ENCODE results near the gene NUP210.

Gene NUP210

GRCh38 chr3:13292375-13292774, 127.7 kb downstream of the NUP210 start:
- in situ Hi-C loops (cut with HindIII; ENCODE audit: low sequenced_read_pairs): loop anchor here (5.0 kb wide), 1 partner anchor 45 kb away; no protein-coding TSS in a partner anchor
- no peak for DNase-seq (ENCODE audit: low read depth)
- no peak for TF ChIP-seq CTCF (IDR thresholded peaks at IDR 0.05; ENCODE audit: low read depth, low read length, missing control alignments)
- no peak overlapping the region for H3K4me3 ChIP-seq (ENCODE audit: low read depth, low read length)

GRCh38 chr3:13290941-13291340, 129.2 kb downstream of the NUP210 start:
- TF ChIP-seq CTCF (IDR thresholded peaks at IDR 0.05; ENCODE audit: low read depth, low read length, missing control alignments): no peak
- in situ Hi-C loops (cut with HindIII; ENCODE audit: low sequenced_read_pairs): loop anchor here (5.0 kb wide), 1 partner anchor 46 kb away; no protein-coding TSS in a partner anchor
- no peak overlapping the region for H3K4me3 ChIP-seq (ENCODE audit: low read depth, low read length)
- DNase-seq (ENCODE audit: low read depth): no peak

GRCh38 chr3:13289771-13290285, 130.3 kb downstream of the NUP210 start:
- no peak overlapping the region for H3K4me3 ChIP-seq (ENCODE audit: low read depth, low read length)
- no peak for TF ChIP-seq CTCF (IDR thresholded peaks at IDR 0.05; ENCODE audit: low read depth, low read length, missing control alignments)
- DNase-seq (ENCODE audit: low read depth): no peak
- in situ Hi-C loops (cut with HindIII; ENCODE audit: low sequenced_read_pairs): loop anchor here (5.0 kb wide), 1 partner anchor 47 kb away; no protein-coding TSS in a partner anchor

- DNase-seq (ENCODE audit: low read depth): no peak
- no peak overlapping the region for H3K4me3 ChIP-seq (ENCODE audit: low read depth, low read length)
- TF ChIP-seq CTCF (IDR thresholded peaks at IDR 0.05; ENCODE audit: low read depth, low read length, missing control alignments): no peak
- in situ Hi-C loops (cut with HindIII; ENCODE audit: low sequenced_read_pairs): no loop called here
Measured at GRCh38 chr3:13288732-13289718, 131.1 kb downstream of the NUP210 start.

- DNase-seq (ENCODE audit: low read depth): no peak
- no peak for TF ChIP-seq CTCF (IDR thresholded peaks at IDR 0.05; ENCODE audit: low read depth, low read length, missing control alignments)
- H3K4me3 ChIP-seq (ENCODE audit: low read depth, low read length): no peak overlapping the region
- in situ Hi-C loops (cut with HindIII; ENCODE audit: low sequenced_read_pairs): no loop called here
Measured at GRCh38 chr3:13287833-13288232, 132.3 kb downstream of the NUP210 start.

- no peak for DNase-seq (ENCODE audit: low read depth)
- H3K4me3 ChIP-seq (ENCODE audit: low read depth, low read length): no peak overlapping the region
- TF ChIP-seq CTCF (IDR thresholded peaks at IDR 0.05; ENCODE audit: low read depth, low read length, missing control alignments): no peak
- in situ Hi-C loops (cut with HindIII; ENCODE audit: low sequenced_read_pairs): no loop called here
Measured at GRCh38 chr3:13286873-13287272, 133.2 kb downstream of the NUP210 start.
